HL-60 (cell line): ENCODE results near the gene PCYT1A.

Experiments
- DNase-seq, 2 experiments: peaks; one replicate each; pipeline ENCODE4 v3.0.0-alpha.2; 2010 to 2020; ENCODE audit warnings: low read depth in 1 of 2, low spot score in 1 of 2
- H3K27ac ChIP-seq: fragments of 250-450 bp; sonication (Bioruptor Pico); replicated peaks from 2 replicates; pipeline ENCODE4 v1.5.1; 2020; ENCODE audit warnings: mild to moderate bottlenecking, moderate library complexity
- H3K27me3 ChIP-seq: fragments of 250-450 bp; sonication (Bioruptor Pico); 2 replicates; pipeline ENCODE4 v1.5.1; 2021; ENCODE audit warnings: mild to moderate bottlenecking, moderate library complexity; ENCODE audit not compliant: insufficient read depth, poor library complexity, severe bottlenecking
- H3K4me3 ChIP-seq: replicated peaks from 2 replicates; pipeline ENCODE4 v1.5.1; 2011; ENCODE audit warnings: mild to moderate bottlenecking, control low read depth, low read length; ENCODE audit not compliant: insufficient read depth
- CTCF ChIP-seq: IDR thresholded peaks from one replicate; pipeline ENCODE4 v1.5.1; 2011; ENCODE audit warnings: low read length, control low read depth, inconsistent platforms; ENCODE audit not compliant: insufficient read depth
- GABPA ChIP-seq: IDR thresholded peaks from 2 replicates; pipeline ENCODE4 v1.6.1; 2012; ENCODE audit warnings: low read depth
- POLR2AphosphoS5 ChIP-seq: IDR thresholded peaks from 2 replicates; pipeline ENCODE4 v1.6.1; 2012; ENCODE audit warnings: low read depth
- REST ChIP-seq: IDR thresholded peaks from 2 replicates; pipeline ENCODE4 v1.6.1; 2012; ENCODE audit warnings: low read depth; ENCODE audit not compliant: insufficient replicate concordance
- SPI1 ChIP-seq: IDR thresholded peaks from 2 replicates; pipeline ENCODE4 v1.6.1; 2012; ENCODE audit warnings: low read depth, mild to moderate bottlenecking, borderline replicate concordance

PCYT1A gene

GRCh38 chr3:196255776-196256175, 31.8 kb downstream of the PCYT1A start:
- no peaks in the 10 kb centered on the region for H3K27me3 ChIP-seq
- no peak for DNase-seq
- no peak overlapping the region for H3K4me3 ChIP-seq
- H3K27ac ChIP-seq, result no peak overlapping the region
- TF ChIP-seq GABPA (no peak), REST (no peak), CTCF (no peak), POLR2AphosphoS5 (no peak), SPI1 (no peak)

GRCh38 chr3:196254376-196255283, 32.9 kb downstream of the PCYT1A start:
- TF ChIP-seq POLR2AphosphoS5 (no peak), REST (no peak), CTCF (no peak), SPI1 (no peak), GABPA (no peak)
- Histone ChIP-seq H3K27ac (no peak overlapping the region), H3K27me3 (no peaks in the 10 kb centered on the region), H3K4me3 (no peak overlapping the region)
- no peak for DNase-seq

- H3K27me3 ChIP-seq, result no peaks in the 10 kb centered on the region
- no peak for DNase-seq
- H3K4me3 ChIP-seq, result no peak overlapping the region
- TF ChIP-seq CTCF, result no peak
- no peak for TF ChIP-seq SPI1
- no peak overlapping the region for H3K27ac ChIP-seq
Observed at GRCh38 chr3:196251918-196252317, 35.6 kb downstream of the PCYT1A start.
